Neural cell (in vitro differentiated cells): ENCODE measurements around the gene CYP8B1. TPM values are rescaled to one million over a fixed set of nuclear protein-coding genes. Genes with fewer than 3 reads are reported as not detected.

Experiments
- H2AFZ ChIP-seq: fragments of 200-600, 300-800 bp; sonication (generic), shearing (Covaris generic); 2 replicates; pipeline ENCODE4 v1.6.0; 2014; ENCODE audit warnings: low read depth, mild to moderate bottlenecking, antibody characterized with exemption, low read length, moderate library complexity
- H3F3A ChIP-seq: fragments of 200-600 bp; shearing (Covaris generic); 2 replicates; pipeline ENCODE4 v1.6.1; 2016; ENCODE audit warnings: mild to moderate bottlenecking, moderate library complexity, mixed read lengths, antibody characterized with exemption, low read length; ENCODE audit not compliant: insufficient read depth, poor library complexity, severe bottlenecking
- H3K27ac ChIP-seq: fragments of 200-600, 300-800 bp; sonication (generic), shearing (Covaris generic); 2 replicates; pipeline ENCODE4 v1.5.1; 2014; ENCODE audit warnings: mild to moderate bottlenecking, low read length, moderate library complexity
- H3K27me3 ChIP-seq: fragments of 300-800, 200-600 bp; sonication (generic), shearing (Covaris generic); 2 replicates; pipeline ENCODE4 v1.6.0; 2014; ENCODE audit warnings: mild to moderate bottlenecking, low read depth, low read length, moderate library complexity; ENCODE audit not compliant: insufficient read depth
- H3K36me3 ChIP-seq: fragments of 300-800, 200-600 bp; sonication (generic), shearing (Covaris generic); 2 replicates; pipeline ENCODE4 v1.5.1; 2014; ENCODE audit warnings: mild to moderate bottlenecking, antibody characterized with exemption, low read length, moderate library complexity; ENCODE audit not compliant: insufficient read depth
- H3K4me2 ChIP-seq: fragments of 300-800, 200-600 bp; sonication (generic), shearing (Covaris generic); 2 replicates; pipeline ENCODE4 v1.6.0; 2014; ENCODE audit warnings: mild to moderate bottlenecking, low read length
- H3K4me3 ChIP-seq: fragments of 300-800, 200-600 bp; sonication (generic), shearing (Covaris generic); 2 replicates; pipeline ENCODE4 v1.5.1; 2014; ENCODE audit warnings: mild to moderate bottlenecking, low read length, moderate library complexity
- H3K79me2 ChIP-seq: fragments of 200-600 bp; shearing (Covaris generic); replicated peaks from 2 replicates; pipeline ENCODE4 v1.6.0; 2014; ENCODE audit warnings: mild to moderate bottlenecking, low read length, moderate library complexity; ENCODE audit not compliant: insufficient read depth
- H3K9ac ChIP-seq: fragments of 300-800, 200-600 bp; sonication (generic), shearing (Covaris generic); 2 replicates; pipeline ENCODE4 v1.6.1; 2016; ENCODE audit warnings: mild to moderate bottlenecking, low read length, mixed read lengths
- H3K9me2 ChIP-seq: fragments of 200-600 bp; shearing (Covaris generic); 2 replicates; pipeline ENCODE4 v1.6.1; 2016; ENCODE audit warnings: mild to moderate bottlenecking, low read length, mixed read lengths; ENCODE audit not compliant: insufficient read depth
- H3K9me3 ChIP-seq: fragments of 200-600, 300-800 bp; sonication (generic), shearing (Covaris generic); 2 replicates; pipeline ENCODE4 v1.6.1; 2016; ENCODE audit warnings: mild to moderate bottlenecking, mixed run types, low read length, moderate library complexity, mixed read lengths
- H4K20me1 ChIP-seq: fragments of 200-600 bp; shearing (Covaris generic); 2 replicates; pipeline ENCODE4 v1.6.1; 2016; ENCODE audit warnings: mild to moderate bottlenecking, mixed run types; ENCODE audit not compliant: insufficient read depth
- EP300 ChIP-seq: fragments of 450-650 bp; conservative IDR thresholded peaks from 2 replicates; pipeline ENCODE4 v1.6.1; 2014; ENCODE audit warnings: antibody characterized with exemption, mild to moderate bottlenecking, moderate library complexity; ENCODE audit not compliant: poor library complexity, severe bottlenecking
- MXI1 ChIP-seq: fragments of 450-650 bp; conservative IDR thresholded peaks from 2 replicates; pipeline ENCODE4 v1.6.1; 2014; ENCODE audit warnings: antibody characterized with exemption, mild to moderate bottlenecking; ENCODE audit not compliant: poor library complexity, severe bottlenecking
- POLR2AphosphoS5 ChIP-seq: IDR thresholded peaks from 2 replicates; pipeline ENCODE4 v1.6.1; 2012
- RAD21 ChIP-seq: fragments of 450-650 bp; conservative IDR thresholded peaks from 2 replicates; pipeline ENCODE4 v1.6.1; 2014; ENCODE audit warnings: antibody characterized with exemption, mild to moderate bottlenecking, moderate library complexity
- REST ChIP-seq: IDR thresholded peaks from 2 replicates; pipeline ENCODE4 v1.6.1; 2012; ENCODE audit warnings: borderline replicate concordance
- TAF1 ChIP-seq: IDR thresholded peaks from 2 replicates; pipeline ENCODE4 v1.6.1; 2012; ENCODE audit warnings: low read depth
- polyA plus RNA-seq: library from polyadenylated mRNA; depleted of rRNA; stranded (reverse); fragments of >200 nt; gene quantifications from 2 replicates; pipeline ENCODE4 v1.2.3, GENCODE V29; 2014
- TF ChIP-seq, protein P1 (sequence below): fragments of 450-650 bp; IDR thresholded peaks from 2 replicates; pipeline ENCODE4 v1.5.1; 2014; ENCODE audit warnings: antibody characterized with exemption, mild to moderate bottlenecking, moderate library complexity; ENCODE audit not compliant: poor library complexity, severe bottlenecking

Gene CYP8B1
- polyA plus RNA-seq, 1 donor from 2014 or later: not detected

- no peaks in the 10 kb centered on the region for H3K79me2 ChIP-seq
- no peak overlapping the region for H3K4me2 ChIP-seq
- no peak overlapping the region for H3K9ac ChIP-seq
- no peaks in the 10 kb centered on the region for H3K27me3 ChIP-seq
- H4K20me1 ChIP-seq: no peaks in the 10 kb centered on the region
- peaks cover 6% of the 10 kb centered on the region for H3K9me3 ChIP-seq
- H3K27ac ChIP-seq: no peak overlapping the region
- no peaks in the 10 kb centered on the region for H3K36me3 ChIP-seq
- no peak overlapping the region for H2AFZ ChIP-seq
- no peak overlapping the region for H3K4me3 ChIP-seq
- H3F3A ChIP-seq: no peaks in the 10 kb centered on the region
- H3K9me2 ChIP-seq: no peaks in the 10 kb centered on the region
- TF ChIP-seq EP300 (no peak), REST (no peak)
Measured at GRCh38 chr3:42914771-42915515, 39.3 kb upstream of the CYP8B1 start.

DNA sequence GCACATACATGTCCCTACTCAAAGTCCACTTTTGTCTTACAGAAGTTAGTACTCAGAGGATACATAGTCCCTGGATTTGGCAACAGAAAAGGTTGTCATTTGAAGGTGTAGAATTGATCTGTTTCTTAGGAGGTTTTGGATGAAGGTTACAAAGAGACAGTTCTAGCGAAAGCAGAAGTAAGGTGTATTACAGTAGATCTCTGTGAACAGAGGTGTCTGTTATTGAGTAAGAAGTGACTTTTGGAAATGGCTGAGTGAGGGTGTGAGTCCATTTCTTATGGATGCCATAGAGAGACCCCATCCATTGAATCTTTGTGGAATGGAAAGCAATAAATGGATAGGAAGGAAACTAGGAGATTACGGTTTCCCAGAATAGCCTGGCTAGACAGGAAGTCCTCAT is 35.9 kb upstream of the CYP8B1 start:
- Histone ChIP-seq H3K27ac (no peak overlapping the region), H2AFZ (no peak overlapping the region), H3K4me3 (no peak overlapping the region), H3K9me3 (peaks cover 6% of the 10 kb centered on the region), H3K36me3 (no peaks in the 10 kb centered on the region), H4K20me1 (no peaks in the 10 kb centered on the region), H3K79me2 (no peaks in the 10 kb centered on the region), H3F3A (no peaks in the 10 kb centered on the region), H3K27me3 (no peaks in the 10 kb centered on the region), H3K4me2 (no peak overlapping the region), H3K9ac (no peak overlapping the region), H3K9me2 (no peaks in the 10 kb centered on the region)
- no peak for TF ChIP-seq REST
- TF ChIP-seq, protein P1, sequence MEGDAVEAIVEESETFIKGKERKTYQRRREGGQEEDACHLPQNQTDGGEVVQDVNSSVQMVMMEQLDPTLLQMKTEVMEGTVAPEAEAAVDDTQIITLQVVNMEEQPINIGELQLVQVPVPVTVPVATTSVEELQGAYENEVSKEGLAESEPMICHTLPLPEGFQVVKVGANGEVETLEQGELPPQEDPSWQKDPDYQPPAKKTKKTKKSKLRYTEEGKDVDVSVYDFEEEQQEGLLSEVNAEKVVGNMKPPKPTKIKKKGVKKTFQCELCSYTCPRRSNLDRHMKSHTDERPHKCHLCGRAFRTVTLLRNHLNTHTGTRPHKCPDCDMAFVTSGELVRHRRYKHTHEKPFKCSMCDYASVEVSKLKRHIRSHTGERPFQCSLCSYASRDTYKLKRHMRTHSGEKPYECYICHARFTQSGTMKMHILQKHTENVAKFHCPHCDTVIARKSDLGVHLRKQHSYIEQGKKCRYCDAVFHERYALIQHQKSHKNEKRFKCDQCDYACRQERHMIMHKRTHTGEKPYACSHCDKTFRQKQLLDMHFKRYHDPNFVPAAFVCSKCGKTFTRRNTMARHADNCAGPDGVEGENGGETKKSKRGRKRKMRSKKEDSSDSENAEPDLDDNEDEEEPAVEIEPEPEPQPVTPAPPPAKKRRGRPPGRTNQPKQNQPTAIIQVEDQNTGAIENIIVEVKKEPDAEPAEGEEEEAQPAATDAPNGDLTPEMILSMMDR: no peak
- TF ChIP-seq TAF1: no peak
- TF ChIP-seq EP300: no peak
- TF ChIP-seq POLR2AphosphoS5: no peak
- no peak for TF ChIP-seq MXI1
- TF ChIP-seq RAD21: no peak
